ENCODE data around the gene RHOBTB3.
A peak's percentile ranks its signal among the peaks of the same experiment; 100 is the strongest.
"Not testable (repeated sequence)": the region's sequence is repeated elsewhere in the genome, so short reads cannot be mapped to it uniquely, and the experiment has no call there.

RHOBTB3 gene

DNA sequence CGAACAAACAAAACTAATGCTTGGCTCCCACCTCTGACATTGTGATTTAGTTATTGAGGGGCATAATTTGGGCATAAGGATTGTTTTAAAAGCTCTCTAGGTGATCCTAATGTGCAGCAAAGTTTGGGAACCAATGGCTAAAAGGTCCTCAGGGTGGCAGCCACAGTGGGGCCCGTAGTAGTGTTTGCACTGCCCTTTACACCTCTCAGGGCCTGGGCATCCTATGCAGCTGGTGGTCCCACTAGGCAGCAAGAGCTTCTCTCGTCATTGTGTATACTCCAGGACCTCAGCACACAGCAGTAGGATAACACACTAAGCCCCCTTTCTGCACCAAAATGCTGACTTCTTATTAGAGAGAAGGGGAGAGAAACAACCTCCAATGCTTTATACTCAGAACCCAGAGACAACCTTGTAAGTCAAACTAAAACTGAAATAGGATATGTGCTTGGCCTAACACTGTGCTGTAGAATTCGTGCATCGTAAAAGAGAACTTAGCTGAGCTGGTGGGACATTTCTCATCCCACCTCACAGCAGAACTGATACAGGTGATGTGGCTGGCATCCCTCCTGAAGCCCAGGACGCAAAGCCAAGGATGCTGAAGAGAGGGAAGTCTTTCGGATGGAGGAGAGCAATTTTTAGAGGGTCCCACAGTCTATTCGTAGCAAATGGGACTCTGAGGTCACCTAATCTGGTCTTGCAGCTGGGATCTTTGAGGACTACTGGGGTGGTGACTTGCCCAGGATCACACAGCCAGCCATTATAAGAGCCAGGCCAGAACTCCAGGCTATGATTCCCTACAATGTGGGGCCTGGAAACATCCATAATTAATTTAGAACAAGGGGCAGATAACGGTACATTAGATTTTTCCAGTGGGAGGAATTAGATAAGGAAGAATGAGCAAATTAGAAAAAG, 90.2 kb downstream of the RHOBTB3 start:
- DNase-seq (ENCODE audit: low read depth) = no peak

- DNase-seq (ENCODE audit: low read depth) = no peak
Measured at GRCh38 chr5:95822043-95822541, 91.0 kb downstream of the RHOBTB3 start.

- DNase-seq (ENCODE audit: low read depth) = peak; percentile 98
Measured at GRCh38 chr5:95822542-95823181, 91.5 kb downstream of the RHOBTB3 start, which contains the start of gene GLRX. GLRX (minus strand) TSS chr5:95822726; CDS start chr5:95822662, 64 bp downstream.

DNA sequence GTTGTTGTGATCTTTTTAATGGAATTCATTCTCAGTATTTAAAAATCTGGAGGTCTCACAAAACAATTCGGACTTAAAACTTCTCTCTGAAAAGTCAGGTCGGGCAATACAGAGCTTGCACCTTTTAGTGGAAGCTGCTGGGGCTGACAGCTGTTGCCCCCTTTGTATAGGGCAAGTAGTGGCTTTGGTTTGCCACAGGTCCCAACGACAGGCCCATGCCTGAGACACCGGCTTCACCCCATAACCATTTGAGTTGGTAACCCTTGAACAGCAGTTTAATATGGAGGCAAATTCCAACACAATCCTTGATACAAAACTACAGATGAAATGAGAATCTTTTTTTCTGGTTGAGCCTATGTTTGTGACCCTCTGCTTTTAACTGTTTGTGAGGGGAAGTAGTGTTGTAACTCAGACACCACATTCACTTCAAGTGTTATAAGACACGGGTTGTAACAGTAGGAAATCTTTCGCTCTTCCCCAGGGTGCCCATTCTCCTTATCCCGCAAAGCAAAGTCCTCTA, 92.1 kb downstream of the RHOBTB3 start:
- no peak for DNase-seq (ENCODE audit: low read depth)

DNA sequence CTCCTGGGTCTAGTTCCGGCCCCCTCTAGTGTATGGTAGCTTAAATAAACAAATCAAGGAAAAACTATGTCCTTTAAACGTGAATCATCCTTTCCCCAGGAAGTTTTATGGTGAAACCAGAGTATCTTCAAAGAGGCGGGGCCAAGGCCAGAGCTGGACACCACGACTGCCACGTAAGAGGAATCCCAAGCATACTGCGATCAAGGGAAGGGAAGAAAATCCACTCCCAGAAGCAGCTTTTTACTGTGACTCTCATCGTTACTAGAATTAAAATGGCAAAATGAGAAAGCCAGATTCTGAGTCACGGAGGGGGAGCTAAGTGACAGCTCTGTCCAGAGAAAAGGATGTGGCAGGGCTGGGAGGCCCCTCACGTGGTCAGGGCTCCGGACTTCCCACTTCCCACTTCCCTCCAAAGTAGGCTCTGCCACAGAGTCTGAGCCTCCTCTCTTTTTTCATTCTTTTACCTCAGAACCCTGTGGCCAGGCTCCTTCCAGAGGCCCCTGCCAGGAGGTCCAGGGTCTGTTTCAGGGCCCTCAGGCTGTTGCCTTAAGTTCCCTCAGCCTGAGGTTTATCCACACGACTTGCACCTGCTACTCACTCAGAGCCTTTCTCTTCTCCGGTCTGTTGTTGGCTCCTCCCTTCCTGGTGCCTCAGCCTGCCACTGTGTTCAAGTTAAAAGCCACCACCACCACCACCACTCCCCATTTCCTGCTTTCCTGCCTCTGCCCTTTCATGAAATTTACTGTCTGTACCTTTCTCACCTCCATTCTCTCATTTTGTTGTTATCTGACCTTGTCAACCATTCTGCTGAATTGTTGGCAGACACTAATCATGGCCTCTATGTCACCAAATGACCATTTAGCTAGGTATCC, 92.8 kb downstream of the RHOBTB3 start:
- DNase-seq (ENCODE audit: low read depth) = peak; percentile 94

DNA sequence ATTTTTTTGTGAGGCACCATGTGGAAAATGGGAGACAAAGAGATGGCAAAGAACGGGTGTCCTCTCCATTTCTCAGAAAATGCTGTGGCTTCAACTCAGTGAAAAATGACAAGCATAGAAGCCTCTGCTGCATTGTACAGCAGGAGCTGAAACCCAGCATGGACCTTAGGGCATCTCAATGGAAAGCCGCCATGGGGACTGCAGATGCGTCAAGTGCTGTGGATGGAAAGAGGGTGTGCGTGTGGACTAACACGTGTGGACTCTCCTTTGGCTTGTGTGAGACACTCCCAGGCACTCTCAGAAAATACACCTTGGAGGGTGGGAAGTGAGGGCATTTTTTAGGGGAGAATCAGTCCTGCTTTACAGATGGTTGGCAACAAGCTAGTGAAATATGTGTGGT, 93.6 kb downstream of the RHOBTB3 start:
- DNase-seq (ENCODE audit: low read depth) = no peak

DNA sequence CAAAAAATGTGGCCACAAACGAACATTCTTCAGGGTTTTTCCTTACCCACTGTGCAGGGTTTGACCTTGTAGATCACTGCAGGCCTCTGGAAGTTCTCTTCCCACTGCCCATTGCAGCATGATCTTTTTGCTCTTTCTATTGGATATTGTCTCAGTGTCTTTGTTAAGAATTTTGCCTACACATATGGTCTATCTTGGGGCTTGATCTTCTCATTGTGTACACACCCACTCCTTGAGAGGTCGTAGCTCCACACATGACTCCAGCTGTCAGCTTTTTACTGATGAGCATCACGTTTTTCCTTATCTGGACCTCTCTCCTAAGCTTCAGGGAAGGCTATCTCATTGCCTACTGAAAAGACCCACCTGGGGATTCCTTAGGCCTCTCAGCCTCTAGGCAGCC, 94.4 kb downstream of the RHOBTB3 start:
- no peak for DNase-seq (ENCODE audit: low read depth)

DNA sequence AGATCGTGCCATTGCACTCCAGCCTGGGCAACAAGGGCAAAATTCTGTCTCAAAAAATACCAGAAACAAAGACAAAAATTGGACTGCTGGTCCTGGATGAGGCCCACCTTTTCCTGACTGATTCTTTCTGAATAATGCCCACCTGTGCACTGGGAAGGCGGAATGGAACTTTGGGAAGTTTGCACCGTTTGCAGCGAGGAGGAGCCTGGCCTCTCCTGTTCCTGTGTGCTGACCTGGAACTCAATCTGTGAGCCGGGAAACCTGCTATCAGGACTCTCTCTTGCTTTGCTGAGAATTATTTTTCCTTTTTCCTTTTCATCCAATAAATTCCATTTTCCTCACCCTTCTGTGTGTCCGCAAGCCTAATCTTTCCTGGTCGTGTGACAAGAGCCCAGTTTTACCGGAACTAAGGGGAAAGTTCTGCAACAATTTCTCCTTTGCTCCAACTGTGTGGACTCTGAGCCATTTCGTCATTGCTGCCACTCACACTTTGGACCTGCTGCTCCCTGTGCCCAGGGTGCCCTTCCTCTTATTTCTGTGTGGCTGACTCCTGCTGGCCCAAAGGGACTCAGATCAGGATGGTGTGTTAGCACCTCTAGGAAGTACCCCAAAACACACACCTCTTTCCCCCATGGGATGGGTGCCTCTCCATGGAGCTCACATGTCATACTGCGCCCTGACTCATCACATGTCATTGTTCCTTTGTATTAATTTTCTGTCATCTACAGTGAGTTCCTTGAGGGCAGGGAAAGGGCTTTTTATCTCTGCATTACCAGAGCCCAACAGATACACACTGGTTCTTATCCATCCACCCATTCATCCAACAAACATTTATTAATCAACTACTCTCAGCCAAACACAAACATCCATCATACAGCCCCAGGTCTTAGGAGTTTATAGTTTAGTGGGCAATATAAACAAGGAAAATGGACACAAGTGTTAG, 96.1 kb downstream of the RHOBTB3 start:
- DNase-seq (ENCODE audit: low read depth) = no peak

- no peak for DNase-seq (ENCODE audit: low read depth)
Measured at GRCh38 chr5:95827892-95828246, 96.7 kb downstream of the RHOBTB3 start.

DNA sequence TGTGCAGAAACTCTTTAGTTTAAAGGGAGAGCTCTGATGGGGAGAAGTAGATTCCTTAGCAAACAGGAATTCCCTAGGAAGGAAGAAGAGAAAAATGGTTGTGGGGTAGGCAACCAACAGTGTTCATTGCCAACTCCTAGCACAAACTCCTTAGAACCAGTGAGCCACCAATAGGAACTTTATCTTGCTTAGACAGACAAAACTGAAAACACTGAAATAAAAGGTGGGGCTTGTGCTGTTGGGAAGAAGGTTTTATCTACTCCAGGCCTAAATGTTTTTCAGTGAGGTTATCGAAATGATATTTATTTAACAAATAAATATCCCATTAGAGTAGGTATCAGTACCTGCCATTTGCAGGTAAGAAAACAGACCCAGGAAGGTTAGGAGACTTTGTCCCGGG, 99.1 kb downstream of the RHOBTB3 start:
- no peak for DNase-seq (ENCODE audit: low read depth)

DNA sequence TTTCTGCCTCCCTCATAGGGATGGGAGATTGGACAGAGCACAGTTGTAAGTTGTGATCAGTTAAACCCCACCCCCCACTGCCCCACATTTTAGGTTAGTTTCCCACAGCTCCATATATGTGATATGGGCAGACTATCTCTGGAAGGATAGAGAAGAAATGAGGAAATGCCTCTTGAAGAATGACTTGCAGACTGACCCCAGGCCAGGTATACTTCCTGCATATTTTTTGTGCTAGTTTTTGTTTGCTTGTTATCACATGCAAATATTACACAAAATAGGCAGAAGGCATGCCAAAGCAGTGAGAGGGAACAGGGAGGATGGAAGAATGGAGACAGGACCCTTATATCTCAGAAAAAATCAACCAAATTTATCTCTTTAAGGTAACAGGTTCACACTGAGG, 101.5 kb downstream of the RHOBTB3 start:
- DNase-seq (ENCODE audit: low read depth) = no peak

DNA sequence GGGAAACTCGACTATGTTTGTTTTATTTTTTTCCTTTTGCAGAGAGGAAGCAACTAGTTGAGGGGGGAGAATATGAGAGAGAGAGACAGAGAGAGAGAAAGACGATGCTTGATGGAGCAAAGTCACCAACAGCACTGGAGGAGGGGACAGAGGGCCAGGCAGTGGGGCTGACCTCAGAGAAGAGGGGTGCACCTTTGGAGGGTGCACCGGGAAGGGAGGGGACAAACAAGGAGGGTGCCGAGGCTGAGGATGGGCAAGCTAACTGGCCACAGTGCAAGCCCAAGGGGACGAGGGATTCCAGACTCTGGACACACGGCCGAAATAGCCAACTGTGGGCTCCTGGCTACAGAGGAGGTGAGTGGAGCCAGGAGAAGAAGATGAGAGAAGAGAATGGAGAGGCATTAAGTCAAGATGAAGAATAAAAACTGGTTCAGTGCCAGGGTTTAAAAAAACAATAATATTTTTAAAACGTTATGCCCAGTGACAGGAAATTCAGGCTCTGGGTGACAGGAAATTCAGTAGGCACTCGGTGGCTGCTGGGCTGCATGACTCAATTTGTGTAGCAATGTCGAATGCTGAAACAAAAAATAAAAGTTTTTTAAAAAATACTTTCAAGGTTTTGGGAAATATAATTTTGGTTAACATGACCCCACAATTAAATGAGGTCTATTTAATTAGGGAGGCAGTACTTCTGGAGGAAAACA, 104.7 kb downstream of the RHOBTB3 start:
- DNase-seq (ENCODE audit: low read depth) = no peak

GRCh38 chr5:95836544-95836943, 105.4 kb downstream of the RHOBTB3 start:
- DNase-seq (ENCODE audit: low read depth) = no peak

DNA sequence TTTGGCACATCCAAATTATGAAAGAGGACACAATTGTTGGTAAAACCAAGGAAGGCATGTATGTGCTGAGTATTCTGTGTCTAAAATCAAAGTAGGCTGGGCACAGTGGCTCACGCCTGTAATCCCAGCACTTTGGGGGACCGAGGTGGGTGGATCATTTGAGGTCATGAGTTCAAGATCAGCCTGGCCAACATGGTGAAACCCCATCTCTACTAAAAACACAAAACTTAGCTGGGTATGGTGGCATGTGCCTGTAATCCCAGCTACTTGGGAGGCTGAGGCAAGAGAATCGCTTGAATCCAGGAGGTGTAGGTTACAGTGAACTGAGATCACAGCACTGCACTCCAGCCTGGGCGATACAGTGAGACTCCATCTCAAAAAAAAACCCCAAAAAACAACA, 105.8 kb downstream of the RHOBTB3 start:
- not testable (repeated sequence) for DNase-seq (ENCODE audit: low read depth)

GRCh38 chr5:95837492-95837891, 106.4 kb downstream of the RHOBTB3 start:
- no peak for DNase-seq (ENCODE audit: low read depth)

DNA sequence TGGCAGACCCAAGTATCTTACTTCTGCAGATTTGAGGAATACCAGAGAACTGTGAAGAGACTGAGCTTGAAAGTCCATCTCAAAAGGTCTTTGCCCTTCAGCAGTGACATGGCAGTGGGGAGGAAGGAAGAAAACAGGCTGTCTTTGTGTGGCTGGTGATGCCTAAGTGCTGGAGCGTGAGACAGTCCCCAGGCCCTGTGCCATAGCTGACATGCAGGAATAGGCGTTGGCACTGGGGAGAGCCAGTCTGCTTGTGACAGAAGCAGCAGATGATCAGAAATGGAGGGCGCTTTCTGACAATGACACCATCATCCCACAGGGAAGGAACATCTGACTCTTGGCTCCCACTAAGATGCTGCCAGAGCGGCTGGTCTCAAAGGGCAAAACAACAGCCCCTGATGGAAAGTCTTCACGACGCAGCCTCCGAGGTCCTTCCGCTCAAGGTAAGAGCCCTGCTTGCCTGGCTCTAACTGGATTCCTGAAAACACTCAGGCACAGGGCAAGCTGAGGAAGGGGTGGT, 106.9 kb downstream of the RHOBTB3 start:
- DNase-seq (ENCODE audit: low read depth) = no peak

DNA sequence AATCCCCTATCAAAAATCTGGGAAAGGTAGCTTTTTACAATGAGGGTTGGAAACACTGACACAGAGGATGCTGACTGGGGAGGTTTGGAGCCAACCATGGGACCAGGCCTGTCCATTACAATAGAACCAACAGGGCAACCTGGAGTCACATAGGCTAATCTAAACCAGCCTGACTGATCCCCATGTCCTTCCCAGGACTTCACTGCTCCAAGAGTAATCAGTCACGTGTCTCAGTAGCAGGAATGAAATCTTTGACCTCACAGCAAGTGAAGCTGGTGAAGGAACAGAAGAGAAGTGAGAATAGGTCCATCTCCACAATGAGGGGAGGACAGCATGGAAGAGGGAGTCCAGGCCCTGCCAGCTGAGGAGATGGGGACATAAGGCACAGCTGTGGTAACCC, 107.4 kb downstream of the RHOBTB3 start:
- DNase-seq (ENCODE audit: low read depth) = no peak

GRCh38 chr5:95839658-95840057, 108.5 kb downstream of the RHOBTB3 start:
- no peak for DNase-seq (ENCODE audit: low read depth)

DNA sequence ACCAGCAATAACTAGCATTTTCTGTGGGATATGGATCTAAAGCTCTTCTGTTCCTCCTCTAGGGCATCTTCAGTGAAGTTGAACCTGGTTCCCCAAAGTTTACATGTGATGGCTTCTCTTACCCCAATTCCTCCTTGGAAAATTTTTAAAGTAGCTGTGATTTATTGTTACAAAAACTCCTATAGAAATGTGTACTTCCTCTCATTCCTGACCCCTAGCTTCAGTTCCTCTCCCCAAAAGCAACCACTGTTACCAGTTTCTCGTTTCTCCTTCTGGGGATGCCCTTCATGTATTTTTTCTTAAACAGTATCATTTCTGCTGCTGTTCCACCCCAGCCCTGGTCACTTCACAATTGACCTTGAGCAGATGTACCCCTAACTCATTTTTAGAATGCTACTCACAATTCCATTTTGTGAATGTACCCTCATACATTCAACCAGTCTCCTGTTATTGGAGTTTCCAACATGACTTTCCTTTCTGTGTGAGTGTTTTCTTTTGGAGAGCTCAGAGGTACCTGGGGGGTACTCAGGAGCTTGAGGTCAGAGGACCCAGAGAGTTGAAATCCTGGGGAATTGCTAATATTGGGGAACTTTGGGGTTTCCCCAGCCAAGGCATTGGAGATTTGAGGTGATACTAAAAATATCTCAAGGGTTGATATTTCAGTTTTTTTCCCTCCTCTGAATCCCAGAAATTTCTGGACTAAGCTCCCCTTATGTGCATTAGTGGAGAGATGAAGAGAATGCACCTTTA, 110.0 kb downstream of the RHOBTB3 start:
- DNase-seq (ENCODE audit: low read depth) = no peak

Data from stromal cell of bone marrow (primary cell).